KG1 (cell line): ENCODE measurements around the gene GRID2IP.
A peak's percentile ranks its signal among the peaks of the same experiment; 100 is the strongest.
"Not testable (repeated sequence)": the region's sequence is repeated elsewhere in the genome, so short reads cannot be mapped to it uniquely, and the experiment has no call there.

Source experiments
- DNase-seq: peaks from one replicate; lab custom pipeline; 2025; lab: John Stamatoyannopoulos, UW

The GRID2IP gene

DNA sequence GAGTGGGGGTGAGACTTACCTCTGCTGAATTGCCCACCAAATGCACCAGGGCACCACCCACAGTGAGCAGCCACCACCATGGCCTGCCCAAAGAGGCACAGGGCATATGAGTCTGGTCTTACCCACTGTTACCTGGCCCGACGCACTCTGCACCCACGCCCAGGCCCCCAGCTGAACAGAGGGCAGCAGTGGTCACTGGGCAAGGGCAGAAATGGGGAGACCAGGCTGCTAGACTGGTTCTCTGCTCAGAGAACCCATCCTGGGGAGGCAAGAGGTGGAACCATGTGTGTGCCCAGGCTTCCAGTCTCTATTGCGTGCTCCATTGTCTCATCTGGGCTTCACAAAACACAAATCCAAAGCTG lies 64.1 kb downstream of the GRID2IP start:
- DNase-seq: no peak

- DNase-seq: no peak
Measured at GRCh38 chr7:6486438-6487183, 64.7 kb downstream of the GRID2IP start.

- peak; percentile 9 for DNase-seq
Measured at GRCh38 chr7:6482743-6483119, 68.5 kb downstream of the GRID2IP start.

DNA sequence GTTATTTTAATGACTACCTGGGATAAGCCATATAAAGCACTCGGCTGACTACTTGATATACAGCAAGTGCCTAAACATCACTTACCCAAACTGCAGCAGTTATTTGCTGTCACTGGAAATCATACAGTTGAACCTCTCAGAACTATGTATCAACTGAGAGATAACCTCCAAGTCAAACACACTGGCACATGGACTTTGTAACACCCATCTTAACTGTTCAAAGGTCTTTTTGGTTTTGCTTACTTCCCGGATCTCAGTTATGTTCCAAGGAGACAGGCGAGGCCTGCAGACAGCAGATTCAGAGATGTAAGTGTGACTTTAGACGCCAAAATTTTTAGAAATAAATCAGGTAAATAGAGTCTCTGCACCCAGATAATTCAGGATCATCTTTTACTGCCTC lies 69.0 kb downstream of the GRID2IP start:
- no peak for DNase-seq

- no peak for DNase-seq
Measured at GRCh38 chr7:6481445-6481844, 69.8 kb downstream of the GRID2IP start.

GRCh38 chr7:6480323-6480660 lies 71.0 kb downstream of the GRID2IP start:
- no peak for DNase-seq

- no peak for DNase-seq
Measured at GRCh38 chr7:6479067-6479466, 72.2 kb downstream of the GRID2IP start.

- no peak for DNase-seq
Measured at GRCh38 chr7:6478186-6478585, 73.1 kb downstream of the GRID2IP start.

DNA sequence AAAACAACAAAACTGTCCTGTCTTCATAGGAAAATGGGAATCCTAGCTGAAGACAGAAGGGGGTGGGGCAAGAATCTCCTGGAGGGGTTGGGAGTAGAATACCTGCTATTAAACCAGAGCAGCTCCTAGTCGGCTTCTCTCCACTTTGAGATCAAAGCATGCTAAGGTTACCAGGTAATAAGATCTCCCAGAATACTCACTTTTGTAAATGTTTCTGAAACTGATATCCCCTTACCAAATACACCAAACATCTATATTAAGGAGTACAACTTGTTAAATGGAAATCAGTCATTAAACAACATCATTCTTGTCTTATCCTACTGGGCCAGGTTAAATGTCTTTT lies 74.0 kb downstream of the GRID2IP start:
- no peak for DNase-seq

DNA sequence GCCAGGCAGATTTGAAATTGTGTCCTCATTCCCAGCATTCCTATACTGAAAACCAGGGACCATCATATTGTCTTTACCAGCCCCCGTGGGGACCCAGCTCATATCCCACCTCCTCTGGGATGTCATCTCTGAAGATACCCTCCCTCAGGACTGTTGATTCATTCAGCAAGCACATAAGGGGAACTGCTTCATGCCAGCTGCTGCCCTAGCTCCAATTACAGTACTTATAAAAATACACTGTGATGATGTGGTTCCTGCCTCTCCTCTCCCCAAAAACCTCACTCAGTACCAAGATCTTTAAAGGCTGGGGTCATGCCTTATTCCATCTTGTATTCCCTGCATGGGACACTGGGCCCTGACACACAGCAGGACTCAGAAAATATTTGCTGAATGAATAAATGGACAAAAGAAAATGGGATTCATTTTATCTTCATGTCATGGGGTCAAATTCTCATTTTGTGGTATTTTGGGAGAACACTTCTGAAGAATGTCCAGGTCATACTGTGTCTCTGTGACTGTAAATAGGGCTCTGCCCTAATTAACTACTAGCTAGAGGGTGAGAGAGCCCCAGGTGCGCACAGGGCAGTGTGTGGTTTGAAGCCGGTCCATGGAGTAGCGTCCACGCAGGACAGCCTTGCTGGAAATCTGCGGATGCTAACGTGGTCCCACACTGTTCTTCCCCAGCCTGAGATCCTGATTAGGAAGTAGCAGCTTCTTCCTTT lies 74.5 kb downstream of the GRID2IP start:
- DNase-seq: no peak

- DNase-seq: no peak
Measured at GRCh38 chr7:6475433-6476186, 75.7 kb downstream of the GRID2IP start.

DNA sequence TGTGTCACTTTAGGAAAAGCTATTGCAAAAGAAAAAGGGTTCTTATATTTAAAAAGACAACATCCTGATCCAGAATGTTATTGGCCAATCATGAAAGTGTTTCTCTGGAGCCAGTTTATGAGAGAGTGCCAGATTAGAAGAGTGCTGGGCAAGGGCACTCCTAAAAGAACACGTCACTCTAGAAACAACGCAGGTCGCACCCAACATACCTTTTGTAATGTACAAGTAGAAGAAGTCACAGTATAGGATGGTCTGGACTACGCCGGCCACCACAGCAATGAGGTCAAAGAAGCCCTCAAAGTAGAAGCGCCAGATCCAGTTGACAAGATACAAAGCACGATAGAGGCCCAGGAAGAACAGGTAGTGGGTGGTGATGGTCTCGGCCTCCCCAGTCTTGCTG lies 85.4 kb downstream of the GRID2IP start:
- no peak for DNase-seq

- DNase-seq: not testable (repeated sequence)
Measured at GRCh38 chr7:6463609-6464008, 87.7 kb downstream of the GRID2IP start.

DNA sequence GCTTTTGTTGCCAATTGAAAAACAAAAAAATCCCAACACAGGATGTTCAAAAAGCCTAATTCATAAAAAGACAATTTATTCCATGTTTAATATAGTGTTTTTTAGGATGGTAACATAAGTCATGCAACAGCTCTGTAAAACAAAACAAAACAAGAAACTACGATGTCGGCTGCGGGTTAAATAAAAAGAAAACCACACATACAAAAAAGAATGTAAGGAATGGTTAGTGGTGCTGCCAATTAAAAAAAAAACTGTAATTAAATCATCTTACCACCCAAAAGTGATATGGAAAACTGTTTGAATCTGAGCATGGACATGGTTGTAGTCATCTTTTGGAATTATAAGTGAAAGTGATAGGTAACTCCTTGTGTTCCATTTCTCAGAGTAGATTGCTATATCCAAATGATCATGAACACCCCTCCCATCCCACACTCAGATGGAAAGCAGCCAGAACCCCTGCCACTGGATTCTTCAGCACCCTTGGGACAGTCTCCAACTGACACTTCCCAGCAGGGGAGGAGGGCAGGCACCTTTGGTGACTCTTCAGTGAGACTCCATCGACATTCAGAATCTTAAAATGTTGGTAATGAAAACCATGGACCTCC lies 89.2 kb downstream of the GRID2IP start:
- DNase-seq: no peak

DNA sequence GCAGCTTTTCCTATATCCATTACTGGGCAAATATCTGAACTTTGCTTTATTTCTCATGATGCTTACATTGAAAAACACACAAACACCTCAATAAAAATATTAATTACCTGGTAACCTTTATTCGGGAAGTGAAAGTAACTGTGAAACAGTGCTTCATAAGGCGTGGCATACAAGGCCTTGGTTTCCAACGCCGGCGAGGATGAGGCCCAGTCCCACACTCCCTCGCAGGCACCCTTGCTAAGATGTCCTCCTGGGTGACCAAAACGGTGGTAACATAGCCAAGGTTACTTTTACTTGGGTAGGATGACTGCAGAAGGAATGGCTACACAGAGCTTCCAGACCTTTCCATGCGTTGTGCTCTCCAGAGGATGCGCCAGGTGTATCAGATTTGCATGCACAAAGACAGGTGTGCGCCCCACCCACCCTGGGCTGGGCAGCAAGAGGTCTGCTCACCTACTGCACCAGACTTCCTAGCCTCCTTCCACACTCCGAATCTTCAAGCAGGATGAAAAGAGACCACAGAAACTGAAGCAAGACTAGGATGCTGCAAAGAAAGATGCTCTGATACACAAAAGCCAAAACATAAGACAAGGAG lies 90.2 kb downstream of the GRID2IP start:
- DNase-seq: no peak

GRCh38 chr7:6460303-6460702 lies 91.0 kb downstream of the GRID2IP start:
- no peak for DNase-seq

- not testable (repeated sequence) for DNase-seq
Measured at GRCh38 chr7:6458676-6459075, 92.6 kb downstream of the GRID2IP start.

DNA sequence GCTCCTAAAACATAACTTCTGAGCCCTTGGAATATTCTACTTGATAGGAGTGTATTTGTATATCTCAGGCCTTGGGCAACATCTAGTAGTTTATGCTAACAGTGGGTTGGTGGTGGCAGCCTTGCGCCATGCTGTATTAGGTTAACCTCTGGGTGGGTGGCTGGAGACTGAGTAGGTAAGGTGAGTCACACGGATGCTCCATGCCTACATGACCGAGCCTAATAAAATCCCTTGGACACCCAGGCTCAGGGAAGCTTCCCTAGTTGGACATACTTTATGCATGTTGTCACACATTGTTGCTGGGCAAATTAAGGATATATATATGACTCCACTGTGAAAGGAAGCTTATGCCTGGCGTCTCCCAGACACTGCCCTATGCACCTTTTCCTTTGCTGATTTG lies 97.5 kb downstream of the GRID2IP start:
- DNase-seq: no peak

- no peak for DNase-seq
Measured at GRCh38 chr7:6451224-6451705, 100.0 kb downstream of the GRID2IP start.

DNA sequence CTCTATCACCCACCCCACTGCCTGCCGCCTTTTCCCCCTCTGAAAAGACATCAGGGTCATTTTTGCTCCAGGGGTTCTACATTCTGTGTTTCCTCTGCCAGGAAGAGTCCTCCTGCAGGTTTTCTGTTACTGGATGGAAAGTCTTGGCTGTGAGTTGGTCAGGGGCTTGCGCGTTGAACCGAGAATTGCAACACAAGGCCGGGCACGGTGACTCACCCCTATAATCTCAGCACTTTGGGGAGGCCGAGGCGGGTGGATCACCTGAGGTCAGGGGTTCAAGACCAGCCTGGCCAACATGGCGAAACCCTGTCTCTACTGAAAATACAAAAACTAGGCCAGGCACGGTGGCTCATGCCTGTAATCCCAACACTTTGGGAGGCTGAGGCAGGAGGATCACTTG lies 100.7 kb downstream of the GRID2IP start:
- not testable (repeated sequence) for DNase-seq

DNA sequence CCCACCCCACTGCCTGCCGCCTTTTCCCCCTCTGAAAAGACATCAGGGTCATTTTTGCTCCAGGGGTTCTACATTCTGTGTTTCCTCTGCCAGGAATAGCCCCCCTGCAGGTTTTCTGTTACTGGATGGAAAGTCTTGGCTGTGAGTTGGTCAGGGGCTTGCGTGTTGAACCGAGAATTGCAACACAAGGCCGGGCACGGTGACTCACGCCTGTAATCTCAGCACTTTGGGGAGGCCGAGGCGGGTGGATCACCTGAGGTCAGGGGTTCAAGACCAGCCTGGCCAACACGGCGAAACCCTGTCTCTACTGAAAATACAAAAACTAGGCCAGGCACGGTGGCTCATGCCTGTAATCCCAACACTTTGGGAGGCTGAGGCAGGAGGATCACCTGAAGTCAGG lies 101.4 kb downstream of the GRID2IP start:
- not testable (repeated sequence) for DNase-seq

- no peak for DNase-seq
Measured at GRCh38 chr7:6448943-6449543, 102.2 kb downstream of the GRID2IP start.
